Measurements from ENCODE around the gene N4BP2L1.
A peak's percentile ranks its signal among the peaks of the same experiment; 100 is the strongest.

N4BP2L1 gene

DNA sequence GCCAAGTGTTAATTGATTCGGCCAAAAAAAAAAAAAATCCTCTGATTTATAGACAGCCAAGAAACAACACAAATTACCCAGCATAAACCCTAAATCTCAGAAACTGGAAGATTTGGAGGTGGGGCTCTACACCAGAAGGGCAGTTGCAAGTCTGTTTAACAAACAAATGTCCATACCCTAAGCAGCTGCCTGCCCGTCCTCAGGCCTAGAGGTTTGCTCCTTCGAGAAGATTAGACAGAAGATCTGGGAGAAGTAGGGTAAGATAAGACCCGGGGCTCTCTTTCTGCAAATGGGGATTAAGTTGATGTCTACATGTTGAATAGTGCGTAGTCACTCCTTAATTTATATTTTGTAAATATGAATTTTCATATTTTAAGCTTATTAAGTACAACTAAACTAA is 3.4 kb upstream of the N4BP2L1 start:
- DNase-seq (ENCODE audit: low read depth in 2 of 2), result no peak

DNA sequence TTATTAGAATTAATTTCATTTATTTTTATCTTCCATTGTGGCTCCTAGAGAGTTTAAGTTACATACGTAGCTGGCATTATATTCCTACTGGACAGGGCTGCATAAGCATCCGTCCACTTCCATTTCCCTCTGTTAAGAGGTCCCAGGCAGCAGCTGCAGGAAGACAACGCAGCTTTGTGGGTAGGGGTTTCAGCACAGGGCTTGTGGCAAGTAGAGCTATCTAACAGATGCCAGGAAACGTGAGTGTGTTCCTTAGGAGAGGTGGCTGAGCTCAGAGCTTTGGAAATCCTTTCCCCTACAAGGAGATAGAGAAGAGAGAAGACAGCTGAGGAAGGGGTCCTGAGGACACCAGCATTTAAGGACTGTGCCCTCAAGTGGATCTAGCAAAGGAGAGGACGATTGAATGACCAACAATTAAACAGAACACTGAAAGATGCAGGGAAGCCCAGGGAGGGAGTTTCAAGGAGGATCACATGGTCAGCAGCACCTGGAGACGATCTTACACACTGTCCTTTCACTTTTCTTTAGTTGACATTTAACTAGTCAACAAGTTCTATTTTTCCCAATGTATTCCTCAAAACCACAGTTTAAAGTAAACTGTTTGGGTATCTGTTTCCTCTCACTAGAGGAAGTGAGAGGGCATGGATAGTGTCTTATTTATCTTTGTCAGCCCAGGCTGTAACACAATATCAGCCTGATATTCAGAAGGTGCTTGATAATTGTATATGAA is 2.3 kb upstream of the N4BP2L1 start:
- no peak for DNase-seq (ENCODE audit: low read depth in 2 of 2)

DNA sequence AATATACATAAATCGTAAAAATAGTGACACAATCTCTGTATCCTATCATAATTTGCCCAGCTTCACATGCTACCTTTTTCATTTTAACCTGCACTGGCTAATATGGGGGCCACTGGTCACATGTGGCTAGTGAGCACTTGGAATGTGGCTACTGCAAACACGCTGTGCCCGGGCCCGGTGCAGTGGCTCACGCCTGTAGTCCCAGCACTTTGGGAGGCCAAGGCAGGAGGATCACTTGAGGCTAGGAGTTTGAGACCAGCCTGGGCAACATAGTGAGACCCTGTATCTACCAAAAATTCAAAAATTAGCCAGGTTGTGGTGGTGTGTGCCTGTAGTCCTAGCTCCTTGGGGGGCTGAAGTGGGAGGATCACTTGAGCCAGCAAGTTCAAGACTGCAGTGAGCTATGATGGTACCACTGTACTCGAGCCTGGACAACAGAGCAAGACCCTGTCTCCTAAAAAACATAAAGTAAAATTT is 1.5 kb upstream of the N4BP2L1 start:
- DNase-seq (ENCODE audit: low read depth in 2 of 2), result no peak

DNA sequence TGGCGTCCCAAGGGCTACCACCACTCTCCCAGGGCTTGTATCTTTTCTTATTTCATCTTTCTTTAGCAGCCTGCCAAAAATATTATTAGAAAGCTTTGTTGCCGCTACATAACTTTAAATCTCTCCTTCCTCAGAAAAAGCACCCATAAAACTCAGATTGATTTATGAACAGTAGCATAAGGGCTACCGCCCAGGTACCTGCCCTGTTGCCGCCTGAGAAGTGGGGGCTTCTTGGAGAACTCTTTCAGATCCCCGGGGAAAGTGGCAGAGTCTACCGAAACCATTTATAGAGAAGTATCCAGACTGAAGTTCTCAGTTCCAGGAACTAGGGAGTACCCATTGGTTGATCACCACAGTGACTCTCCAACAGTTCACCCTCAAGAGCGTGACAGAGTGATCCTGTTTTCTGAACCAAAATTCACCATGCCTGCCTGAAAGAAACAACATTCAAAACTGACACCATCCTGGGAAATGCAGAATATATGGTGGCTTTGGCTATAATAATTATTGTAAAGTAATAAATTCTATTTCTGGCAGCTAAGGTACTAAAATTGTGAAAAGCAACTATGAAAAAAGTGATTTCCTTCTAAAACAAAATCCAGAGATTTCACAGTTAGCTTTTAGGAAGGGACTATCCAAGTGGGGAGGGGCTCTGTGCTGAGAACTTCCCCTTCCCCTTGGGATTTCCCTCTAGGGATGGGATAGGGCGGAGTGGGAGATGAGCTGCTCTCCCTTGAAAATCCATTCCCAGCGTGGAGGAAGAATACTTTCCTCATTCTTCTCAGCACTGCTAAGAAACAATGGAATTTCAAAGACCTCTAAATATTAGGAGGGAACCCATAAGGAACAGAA is 877 bp upstream of the N4BP2L1 start:
- DNase-seq (ENCODE audit: low read depth in 2 of 2), result no peak

DNA sequence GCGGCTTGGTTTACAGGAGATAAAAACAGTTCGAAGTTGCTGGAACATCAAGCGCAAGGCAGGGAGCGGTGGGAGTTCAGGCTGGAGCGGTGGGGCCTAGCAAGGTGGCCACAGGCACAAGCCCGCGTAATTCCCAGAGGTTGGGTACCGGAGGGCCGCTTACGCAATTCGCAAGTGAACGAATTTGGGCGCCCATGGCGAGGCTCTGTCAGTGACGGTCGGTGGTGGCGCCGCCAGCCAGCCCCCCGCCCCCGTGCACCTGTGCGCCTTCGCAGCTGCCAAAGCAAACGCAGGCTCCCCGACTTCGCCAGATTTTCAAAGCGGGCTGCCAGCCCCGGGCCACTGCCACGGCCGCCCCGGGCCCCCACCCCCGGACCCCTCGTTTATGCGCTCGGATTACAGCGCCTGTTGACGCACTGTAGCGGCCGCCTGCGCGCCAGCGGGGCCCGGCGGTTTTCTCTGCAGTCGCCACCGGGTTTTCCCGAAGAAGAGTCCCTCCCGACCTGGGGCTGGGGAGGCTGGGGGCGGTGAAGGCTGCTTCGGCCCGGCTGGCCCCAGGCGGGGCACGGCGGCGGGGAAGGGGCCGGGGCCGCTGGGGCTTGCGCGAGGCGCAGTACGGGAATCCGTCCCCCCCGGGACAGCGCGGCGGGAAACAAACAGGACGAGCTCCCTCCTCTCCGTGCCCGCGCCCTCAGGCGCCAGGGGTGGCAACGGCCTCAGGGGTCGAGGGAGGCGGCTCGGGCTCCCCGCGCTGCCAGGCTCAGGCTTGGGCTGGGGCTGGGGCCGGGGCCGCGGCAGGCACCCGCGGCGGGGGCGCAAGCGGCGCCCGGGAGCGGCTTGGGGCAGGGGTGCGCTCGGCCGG is 709 bp downstream of the N4BP2L1 start:
- peak; percentile 34 to 60 for DNase-seq (ENCODE audit: low read depth in 2 of 2)

DNA sequence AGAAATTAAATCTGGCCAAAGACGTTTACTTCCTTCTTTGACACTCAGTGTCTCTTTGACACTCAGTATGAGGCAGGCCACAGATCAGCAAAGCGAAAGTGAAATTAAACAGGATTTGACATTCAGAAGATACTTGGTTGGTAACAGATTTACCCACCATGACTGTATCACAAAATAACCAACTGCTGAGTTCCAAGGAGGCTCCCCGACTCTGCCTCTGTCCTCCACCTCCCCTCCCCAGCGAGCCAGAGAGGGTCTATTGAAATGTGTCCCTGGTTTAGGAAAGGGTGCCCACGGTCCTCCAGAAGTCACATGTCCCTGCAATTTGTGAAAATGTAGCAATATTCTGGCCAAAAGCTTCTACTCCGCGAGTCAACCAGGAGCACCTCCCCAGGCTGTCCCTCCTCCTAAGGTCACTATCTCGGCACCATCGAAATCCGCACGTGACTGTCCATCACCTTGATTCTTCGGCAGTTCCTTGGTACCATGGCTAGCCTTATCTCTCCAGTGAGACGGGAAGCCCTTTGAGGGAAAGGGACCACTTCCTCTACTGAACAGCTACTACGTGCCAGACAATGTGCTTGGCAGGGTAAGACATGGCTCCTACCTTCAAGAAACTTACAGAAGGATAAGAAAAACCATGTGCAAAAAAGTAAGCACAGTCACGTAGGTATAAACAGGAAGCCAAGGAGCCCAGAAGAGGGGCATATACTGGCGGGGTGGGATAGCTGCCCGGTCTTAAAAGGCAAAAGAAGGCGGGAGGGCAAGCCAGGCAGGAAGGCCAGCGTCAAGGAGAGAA is 1.5 kb downstream of the N4BP2L1 start:
- DNase-seq (ENCODE audit: low read depth in 2 of 2), result peak; percentile 4 to 31

DNA sequence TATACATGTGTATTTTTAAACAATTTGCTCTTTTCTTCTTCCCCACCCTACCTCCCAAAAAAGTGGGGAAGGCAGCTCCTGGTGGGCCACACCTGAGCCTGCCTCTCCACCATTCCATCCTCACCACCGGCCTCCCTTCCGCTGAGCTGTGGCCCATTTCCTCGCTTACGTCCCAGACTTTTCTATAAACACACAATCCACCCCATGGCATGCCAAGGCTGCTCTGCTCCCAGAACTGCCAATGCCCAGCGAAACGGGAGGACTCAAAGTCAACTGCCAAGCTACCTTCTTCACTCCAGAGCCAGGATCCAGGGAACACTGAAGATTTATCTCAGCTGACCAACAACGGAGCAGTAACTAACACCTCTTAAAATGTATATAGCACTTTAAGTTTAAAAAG is 2.8 kb downstream of the N4BP2L1 start:
- DNase-seq (ENCODE audit: low read depth in 2 of 2), result no peak

DNA sequence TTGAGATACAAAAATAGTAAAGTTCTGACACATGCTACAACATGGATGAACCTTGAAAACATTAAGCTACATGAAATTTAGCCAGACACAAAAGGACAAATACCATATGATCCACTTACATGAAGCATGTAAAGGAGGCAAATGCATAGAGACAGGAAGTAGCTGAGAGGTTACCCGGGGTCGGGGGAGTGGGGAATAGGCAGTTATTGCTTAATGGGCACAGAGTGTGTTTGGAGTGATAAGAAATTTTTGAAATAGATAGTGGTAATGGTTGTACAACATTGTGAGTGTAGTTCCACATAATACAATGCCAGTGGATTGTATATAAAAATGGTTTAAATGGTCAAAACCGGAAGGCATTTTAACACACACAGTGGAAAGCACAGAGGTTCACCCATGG is 4.3 kb downstream of the N4BP2L1 start:
- no peak for DNase-seq (ENCODE audit: low read depth in 2 of 2)

DNA sequence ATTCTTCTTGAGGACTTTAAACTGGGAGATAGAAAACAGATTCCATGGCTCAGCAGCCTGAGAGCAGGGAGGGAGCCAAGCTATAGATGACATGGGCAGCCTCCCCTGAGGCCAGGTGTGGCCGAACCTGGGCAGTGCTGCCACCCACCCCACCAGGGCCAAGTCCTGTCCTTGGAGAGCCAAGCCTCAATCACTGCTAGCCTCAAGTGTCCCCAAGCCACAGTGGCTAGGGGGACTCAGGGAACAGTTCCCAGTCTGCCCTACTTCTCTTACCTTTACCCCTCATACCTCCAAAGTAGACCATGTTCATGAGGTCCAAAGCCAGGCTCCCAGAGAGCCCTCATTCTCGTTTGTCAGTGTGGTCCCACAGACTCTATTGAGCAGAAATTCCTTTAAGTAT is 8.1 kb downstream of the N4BP2L1 start:
- no peak for DNase-seq (ENCODE audit: low read depth in 2 of 2)

DNA sequence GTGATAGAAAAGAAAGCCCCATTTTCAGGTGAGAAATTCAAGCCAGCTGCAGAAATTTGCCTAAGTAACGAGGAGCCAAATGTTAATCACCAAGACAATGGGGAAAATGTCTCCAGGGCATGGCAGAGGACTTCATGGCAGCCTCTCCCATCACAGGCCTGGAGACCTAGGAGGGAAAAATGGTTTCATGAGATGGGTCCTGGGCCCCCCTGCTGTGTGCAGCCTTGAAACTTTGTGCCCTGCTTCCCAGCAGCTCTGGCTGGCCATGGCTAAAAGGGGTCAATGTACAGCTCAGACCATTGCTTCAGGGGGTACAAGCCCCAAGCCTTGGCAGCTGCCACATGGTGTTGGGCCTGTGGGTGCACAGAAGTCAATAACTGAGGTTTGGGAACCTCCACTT is 9.9 kb downstream of the N4BP2L1 start:
- DNase-seq (ENCODE audit: low read depth in 2 of 2), result no peak

DNA sequence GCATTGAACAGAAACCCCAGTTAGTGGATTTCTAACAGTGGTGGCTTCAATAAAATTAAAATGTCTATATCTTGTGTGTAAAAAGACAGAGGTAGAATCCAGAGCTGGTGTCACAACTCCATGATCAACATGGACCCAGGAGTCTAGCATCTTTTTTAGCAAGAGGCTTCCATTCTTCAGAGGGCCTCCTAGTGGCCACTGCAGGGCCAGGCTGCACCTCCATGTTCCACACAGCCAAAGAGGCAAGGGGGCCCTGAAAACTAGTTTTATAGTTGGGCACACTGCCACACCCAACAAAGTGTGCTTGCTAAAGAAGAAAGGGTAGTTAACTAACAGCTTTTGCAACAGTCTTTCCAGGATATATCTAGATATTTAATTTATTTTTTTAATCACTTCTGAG is 12.9 kb downstream of the N4BP2L1 start:
- DNase-seq (ENCODE audit: low read depth in 2 of 2), result no peak

DNA sequence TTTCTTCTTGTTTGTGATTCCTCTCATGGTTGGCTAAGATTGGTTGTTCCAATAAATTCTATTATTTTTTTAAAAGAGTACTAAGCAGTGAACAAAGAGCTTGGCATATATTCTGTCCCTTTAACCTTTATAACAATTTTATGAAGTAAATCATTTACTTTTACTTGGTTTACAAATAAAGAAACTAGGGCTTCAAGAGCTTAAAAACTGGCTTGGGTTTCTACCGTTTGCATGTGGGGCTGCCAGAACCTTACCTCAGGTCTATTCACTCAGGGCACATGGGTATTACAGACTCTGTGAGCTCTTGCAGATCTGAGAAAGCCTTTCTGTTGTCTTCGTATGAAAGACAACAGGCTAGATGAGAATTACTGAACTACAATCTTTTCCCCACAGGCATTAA is 13.3 kb downstream of the N4BP2L1 start:
- DNase-seq (ENCODE audit: low read depth in 2 of 2), result no peak

DNA sequence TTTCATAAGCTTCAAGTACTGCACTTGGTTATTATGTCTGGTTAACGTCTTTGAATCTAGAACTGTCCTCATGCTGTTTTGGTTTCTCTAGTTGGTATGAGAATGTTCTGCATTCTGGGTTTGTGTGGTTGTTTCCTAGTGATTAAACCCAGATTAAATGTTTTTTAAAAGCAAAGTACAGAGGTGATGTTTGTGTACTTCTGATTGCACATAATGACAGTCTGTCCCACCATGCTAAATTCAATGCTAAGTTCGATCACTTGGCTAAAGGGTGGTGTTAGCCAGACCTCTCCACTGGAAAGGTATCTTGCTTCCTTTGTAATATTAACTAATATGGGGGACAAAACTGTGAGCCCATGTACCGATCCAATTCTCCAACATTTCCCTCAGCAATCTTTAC is 14.6 kb downstream of the N4BP2L1 start:
- DNase-seq (ENCODE audit: low read depth in 2 of 2), result no peak

DNA sequence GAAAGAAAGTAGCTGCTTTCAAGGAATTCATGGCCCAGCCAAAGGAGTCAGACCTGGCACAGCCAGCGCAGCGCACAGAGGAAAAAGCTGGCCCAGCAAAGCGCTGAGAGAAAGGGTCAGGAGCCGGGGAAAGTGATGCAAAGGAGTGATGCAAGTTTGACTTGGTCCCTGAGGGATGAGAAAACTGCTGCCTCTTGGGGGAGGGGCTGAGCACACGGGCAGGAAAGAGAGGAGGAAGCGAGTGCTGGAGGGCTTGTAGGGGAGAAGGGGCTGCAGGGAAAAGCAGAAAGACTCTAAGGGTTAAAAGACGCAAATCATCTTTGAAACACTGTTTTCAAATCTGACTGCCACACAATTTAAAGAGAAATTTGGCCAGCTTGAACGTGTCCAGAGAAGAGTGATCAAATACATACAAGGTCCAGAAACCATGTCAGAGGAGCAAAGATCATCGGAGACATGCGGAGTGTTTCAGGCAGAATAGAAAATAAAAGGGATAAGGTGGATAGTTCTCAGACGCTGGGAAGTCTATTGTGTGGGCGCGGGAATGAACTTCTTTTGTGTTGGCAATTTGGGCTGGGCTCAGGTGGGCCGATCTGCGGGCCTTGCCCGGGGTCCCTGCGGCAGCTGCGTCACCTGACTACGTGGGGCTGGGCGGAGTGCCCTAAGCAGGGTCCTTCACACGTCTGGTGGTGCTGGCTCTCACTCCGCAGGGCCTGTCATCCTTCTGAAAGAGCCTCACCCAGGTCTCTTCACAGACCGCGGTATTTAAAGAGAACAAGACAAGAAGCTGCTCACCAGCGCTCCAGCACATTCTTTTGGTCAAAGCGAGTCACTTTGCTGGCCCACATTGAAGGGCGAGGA is 18.1 kb downstream of the N4BP2L1 start:
- DNase-seq (ENCODE audit: low read depth in 2 of 2), result no peak

DNA sequence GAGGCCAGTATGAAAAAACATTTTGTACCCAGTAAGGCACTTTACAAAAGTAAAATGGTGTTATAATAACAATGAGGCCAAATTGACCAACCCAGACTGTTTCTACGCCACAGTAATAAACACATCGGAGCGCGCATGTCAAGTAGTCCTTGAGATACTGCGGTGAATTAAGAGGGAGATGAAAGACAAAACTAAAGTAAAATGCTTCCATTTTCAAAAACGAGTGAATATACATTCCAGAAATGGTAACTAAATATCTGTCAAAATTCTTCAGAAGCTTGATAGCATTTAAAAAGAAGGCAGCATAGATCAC is 19.0 kb downstream of the N4BP2L1 start:
- no peak for DNase-seq (ENCODE audit: low read depth in 2 of 2)

DNA sequence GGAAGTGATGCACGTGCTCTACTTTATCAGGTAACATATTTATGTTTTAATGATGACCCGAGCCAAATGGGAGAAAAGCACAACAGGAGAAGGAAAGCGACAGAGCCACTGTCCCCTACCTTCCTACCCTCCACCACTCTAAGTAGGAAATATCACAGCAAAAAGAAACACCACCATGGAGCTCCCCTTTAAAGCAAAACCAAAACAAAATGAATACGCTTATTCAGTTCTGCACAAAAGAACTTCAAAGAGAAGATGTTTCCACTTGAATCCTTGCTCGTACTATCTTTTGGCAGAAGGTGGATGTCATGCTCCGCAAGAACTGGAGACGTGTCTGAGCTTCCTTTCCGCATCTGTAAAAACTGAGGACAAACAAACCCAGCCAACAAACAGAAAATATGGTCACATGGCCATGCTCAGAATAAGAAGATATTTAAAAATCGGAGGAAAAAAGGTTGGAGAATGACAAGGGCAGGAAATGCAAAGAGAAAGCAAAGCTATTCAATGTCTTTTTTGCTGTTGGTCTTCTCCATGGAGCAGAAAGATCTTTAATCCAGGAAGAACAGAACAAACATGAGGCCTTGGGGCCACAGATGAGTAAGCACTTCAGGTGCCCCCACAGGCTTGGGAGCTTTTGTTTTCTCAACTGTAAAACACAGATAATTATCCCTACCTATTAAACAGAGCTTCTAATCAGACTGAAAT is 19.5 kb downstream of the N4BP2L1 start:
- no peak for DNase-seq (ENCODE audit: low read depth in 2 of 2)

DNA sequence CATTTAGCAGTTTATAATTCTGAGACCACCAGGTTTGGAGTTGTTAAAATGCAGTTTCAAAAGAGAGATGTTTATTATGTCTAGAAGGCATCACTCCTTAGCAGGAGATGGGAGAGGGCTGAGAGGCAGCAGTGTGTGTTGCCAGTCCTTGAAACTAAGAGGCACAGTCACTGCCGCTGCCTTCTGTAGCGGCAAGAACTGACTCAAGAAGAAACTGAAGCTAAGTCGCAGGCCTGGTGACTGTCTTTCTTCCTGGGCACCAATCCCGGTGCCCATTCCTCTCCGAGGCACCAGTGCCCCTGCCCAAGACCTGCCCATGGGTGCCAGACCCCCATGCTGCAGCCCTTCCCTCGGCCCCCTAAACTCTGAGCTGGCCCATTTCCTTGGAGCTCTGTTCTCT is 20.1 kb downstream of the N4BP2L1 start:
- DNase-seq (ENCODE audit: low read depth in 2 of 2), result no peak

DNA sequence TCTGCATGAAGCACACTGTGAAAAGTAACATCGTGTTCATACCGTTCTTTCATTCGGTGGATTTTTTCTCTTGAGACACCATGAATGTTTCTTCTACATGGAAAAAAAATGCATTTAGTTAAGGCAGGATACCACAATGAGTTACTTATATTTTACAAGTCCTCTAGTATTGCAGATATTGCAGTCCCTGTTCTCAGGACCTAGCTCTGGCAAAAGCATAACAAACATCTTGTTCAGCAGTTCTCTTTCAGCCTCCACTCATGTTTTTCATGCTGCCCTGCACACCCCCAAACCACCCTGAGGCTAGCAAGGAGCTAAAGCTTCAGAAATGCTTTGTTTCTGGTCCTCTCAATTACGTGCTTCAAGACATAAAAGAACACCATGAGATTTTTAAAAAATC is 24.8 kb downstream of the N4BP2L1 start:
- DNase-seq (ENCODE audit: low read depth in 2 of 2), result no peak

DNA sequence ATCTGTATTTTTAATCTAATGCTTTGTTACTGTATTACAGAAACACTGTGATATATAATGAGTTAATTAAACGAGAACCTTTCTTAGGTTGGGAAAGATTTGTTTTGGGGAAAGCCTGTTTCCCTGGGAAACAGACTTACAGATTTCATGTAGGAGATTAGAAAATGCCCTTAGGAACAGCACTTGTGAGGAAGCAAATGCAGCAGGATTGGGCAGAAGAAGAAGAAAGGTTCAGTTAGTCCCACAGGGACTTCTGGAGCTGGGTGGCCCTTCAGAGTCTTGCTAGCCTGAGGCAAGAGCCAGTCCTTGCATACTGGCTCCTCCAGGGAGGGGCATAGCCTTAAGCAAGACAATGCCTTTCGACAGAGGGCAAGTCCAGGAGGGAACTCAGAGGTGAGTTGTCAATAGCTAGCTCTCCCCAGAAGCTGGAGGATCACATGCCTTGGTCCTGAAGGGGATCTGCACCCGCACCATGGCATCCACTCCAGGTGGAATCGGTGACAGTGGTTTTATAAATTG is 36.8 kb downstream of the N4BP2L1 start:
- no peak for DNase-seq (ENCODE audit: low read depth in 2 of 2)

DNA sequence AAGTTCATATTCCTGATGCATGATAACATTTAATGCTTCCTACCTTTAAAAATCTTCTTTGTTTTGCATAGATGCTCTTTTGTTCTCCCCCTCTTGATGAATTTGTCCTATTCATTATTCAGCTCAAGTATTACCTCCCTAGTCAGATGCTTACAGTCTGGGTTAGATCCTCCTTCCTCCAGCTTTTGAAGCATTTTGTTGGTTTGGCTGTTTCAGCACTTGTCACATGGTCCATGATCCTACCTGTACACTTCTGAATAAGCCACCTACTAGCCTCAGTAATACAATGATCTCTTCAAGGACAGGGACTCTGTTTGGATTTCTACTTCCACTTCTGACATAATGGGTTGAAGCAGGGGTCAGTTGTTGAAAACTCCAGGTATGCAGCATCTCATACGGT is 37.4 kb downstream of the N4BP2L1 start:
- no peak for DNase-seq (ENCODE audit: low read depth in 2 of 2)

Data from stimulated activated CD8-positive, alpha-beta memory T cell treated with anti-CD3 and anti-CD28 coated beads, Interleukin-7, amount 100 ng/mL, for 4 hours (primary cell).